Measurements from ENCODE around the gene FBXL17. TPM values are rescaled to one million over a fixed set of nuclear protein-coding genes. Genes with fewer than 3 reads are reported as not detected.

FBXL17 gene
- total RNA-seq, 1 experiment from 2014 or later = 16.2 TPM

DNA sequence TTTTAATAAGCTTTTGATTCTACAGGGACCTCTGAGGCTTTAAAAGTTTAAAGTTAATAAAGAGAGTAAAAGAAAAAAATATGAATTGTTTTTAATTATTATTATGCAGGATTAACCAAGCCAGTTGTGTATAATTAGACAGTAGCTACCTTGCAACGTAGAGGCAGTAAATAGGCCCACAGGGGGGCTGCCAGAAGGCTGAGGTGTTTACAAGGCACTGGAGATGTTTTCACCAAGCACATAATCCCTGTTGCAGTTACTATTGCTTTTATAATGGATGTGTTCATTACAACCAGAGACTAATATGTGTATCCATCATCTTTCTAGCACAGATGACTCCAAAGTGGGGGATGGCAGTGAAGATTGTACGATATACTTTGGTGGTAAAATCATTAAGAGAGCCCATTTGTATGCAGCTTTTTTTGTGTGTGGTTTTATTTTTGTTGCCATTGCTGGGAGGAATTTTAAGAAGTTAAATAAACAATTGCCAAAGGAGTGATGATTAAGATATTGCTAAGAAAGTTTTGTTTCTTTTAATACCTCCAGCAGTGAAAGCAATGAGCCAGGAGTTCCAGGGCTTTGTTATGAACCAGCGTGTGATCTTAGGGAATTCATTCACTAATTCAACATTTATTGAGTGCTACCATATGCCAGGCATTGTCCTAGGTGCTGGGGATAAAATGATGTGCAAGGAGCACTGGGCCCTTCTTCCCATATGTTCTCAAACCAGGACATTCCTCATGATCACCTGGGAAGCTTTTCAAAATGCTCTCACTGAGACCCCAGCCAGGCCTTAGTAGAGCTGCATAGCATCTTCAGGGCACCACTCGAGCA, 572.5 kb downstream of the FBXL17 start:
- no peaks in the 10 kb centered on the region for H3K9me3 ChIP-seq
- no peaks in the 10 kb centered on the region for H3K27me3 ChIP-seq
- H3K36me3 ChIP-seq = no peaks in the 10 kb centered on the region
- H3K4me3 ChIP-seq = no peak overlapping the region
- peak; percentile 58 for DNase-seq
